GM19238 (cell line): Measurements from ENCODE around the gene BLVRA.
"Not testable (repeated sequence)": the region's sequence is repeated elsewhere in the genome, so short reads cannot be mapped to it uniquely, and the experiment has no call there.

Experiments
- DNase-seq: peaks from one replicate; pipeline ENCODE4 v3.0.0; 2011; ENCODE audit warnings: low spot score; ENCODE audit not compliant: insufficient read length

Gene BLVRA, protein sequence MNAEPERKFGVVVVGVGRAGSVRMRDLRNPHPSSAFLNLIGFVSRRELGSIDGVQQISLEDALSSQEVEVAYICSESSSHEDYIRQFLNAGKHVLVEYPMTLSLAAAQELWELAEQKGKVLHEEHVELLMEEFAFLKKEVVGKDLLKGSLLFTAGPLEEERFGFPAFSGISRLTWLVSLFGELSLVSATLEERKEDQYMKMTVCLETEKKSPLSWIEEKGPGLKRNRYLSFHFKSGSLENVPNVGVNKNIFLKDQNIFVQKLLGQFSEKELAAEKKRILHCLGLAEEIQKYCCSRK

DNA sequence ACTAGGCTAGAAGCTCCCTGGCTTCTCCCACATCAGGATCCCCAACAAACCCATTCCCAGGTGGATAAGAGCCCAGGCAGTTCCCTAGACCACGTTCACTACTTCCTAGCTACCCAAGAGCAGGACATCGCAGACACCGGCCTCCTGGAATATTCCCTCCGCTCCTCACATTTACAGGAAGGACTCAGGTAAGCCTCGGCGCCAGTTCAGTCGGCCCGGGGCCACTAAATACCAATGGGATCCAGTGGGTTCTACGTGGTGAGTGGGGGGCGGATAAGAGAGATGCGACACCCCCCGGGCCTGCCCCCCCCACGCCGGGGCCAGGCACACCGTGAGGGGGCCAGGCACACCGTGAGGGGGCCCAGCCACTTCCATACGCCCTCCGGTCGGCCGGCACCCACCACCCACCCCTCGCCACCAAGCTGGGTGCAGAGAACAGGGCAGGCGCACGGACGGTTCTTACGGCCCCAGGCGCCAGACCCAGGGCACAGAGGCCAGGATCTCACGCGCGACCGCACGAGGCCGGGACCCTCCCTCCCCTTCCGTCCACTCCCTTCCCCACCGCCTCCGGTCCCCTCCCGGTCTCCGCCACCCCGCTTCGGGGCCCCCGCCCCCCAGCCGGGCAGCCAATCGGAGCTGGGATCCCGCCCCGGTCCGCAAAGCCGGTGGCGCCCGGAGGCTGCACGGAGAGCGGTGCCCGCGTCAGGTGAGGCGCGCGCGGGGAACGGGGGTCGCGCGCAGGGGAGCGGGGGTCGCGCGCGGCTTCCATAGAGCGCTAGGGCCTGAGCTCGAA lies at the start of gene BLVRA:
Gene BLVRA (plus strand): TSS at position 652 of the 793 bp plus-strand sequence. CDS start 12,479 bp downstream, outside the sequence.
- DNase-seq, result peak; percentile 84

DNA sequence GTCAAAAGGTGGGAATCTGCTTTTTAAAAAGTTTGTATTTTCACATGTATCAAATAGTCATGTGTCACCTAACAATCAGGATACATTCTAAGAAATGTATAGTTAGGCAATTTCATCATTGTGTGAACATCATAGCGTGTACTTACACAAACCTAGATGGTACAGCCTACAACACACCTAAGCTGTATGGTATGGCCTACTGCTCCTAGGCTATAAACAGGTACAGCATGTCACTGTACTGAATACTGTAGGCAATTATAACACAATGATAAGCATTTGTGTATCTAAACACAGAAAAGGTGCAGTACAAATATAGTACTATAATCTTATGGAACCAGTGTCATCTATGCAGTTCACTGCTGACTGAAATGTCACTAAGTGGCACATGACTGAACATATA lies 47.0 kb upstream of the BLVRA start:
- DNase-seq, result no peak

DNA sequence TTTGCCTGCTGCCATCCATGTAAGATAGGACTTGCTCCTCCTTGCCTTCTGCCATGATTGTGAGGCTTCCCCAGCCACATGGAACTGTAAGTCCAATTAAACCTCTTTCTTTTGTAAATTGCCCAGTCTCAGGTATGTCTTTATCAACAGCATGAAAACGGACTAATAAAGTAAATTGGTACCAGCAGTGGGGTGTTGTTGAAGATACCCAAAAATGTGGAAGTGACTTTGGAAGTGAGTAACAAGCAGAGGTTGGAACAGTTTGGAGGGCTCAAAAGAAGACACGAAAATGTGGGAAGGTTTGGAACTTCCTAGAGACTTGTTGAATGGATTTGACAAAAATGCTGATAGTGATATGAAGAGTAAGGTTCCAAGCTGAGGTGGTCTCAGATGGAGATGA lies 42.5 kb upstream of the BLVRA start:
- DNase-seq, result not testable (repeated sequence)

DNA sequence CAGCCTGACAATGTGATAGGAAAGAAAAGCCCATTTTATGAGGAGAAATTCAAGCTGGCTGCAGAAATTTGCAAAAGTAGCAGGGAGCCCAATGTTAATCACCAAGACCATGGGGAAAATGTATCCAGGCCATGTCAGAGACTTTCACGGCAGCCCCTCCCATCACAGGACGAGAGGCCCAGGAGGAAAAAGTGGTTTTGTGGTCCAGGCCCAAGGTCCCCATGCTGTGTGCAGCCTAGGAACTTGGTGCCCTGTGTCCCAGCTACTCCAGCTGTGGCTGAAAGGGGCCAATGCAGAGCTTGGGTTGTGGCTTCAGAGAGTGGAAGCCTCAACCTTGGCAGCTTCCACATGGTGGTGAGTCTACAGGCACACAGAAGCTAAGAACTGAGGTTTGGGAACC lies 41.9 kb upstream of the BLVRA start:
- DNase-seq, result no peak

DNA sequence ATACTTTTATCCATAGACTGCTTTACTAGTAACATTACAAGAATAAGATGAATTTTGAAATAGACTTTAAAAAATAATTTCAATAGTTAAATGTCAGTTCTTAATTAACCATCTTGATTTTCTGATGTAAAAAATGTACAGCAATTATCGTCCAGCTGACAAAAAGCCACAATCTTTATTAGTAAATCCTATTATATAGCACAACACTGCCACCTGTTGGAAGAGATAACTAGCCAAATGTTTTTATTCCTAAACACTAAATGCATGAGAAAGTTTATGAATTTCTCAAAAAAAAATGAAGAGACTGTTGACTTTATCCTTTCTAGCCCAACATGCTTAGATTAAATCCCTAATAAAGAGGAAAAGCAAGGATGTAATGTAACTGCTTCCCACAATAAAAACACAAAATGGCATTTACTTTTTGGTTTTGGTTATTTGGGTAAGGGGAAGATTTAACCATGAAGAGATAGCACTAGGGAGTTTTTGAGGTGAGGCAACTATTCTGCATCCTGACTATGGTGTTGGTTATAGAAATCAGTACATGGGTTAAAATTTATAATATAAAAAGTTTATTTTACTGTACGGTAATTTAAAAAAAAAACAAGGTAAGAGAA lies 37.2 kb upstream of the BLVRA start:
- no peak for DNase-seq

DNA sequence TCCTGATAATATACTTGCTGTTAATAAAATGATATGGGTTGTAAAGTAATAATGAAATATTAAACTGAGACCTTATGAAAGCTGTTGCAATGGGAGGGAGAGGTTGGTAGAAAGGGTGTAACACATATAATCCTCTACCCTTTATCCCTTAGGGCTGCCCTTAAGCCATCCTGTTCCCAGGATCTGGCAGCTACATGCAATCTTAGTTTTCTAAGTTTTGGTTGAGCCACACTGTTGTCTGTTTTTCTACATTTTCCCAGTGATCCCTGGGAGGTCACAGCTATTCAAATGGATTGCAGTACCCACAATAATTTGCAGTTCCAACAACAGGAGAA lies 35.5 kb upstream of the BLVRA start:
- DNase-seq, result no peak

DNA sequence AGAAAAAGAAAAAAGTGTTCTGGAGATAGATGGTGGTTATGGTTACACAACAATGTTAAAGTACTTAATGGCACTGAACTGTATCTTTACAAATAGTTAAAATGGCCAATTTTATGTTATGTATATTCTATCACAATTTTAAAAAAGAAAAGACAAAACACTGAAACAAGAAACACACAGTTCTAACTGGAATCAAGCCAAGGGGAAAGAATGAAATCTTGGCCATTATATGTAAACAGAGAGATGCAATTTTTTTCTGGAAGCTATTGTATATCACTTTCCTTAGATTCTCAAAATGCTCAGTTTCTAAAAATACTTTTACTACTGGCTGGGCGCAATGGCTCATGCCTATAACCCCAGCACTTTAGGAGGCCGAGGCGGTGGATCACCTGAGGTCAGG lies 33.2 kb upstream of the BLVRA start:
- DNase-seq, result no peak

DNA sequence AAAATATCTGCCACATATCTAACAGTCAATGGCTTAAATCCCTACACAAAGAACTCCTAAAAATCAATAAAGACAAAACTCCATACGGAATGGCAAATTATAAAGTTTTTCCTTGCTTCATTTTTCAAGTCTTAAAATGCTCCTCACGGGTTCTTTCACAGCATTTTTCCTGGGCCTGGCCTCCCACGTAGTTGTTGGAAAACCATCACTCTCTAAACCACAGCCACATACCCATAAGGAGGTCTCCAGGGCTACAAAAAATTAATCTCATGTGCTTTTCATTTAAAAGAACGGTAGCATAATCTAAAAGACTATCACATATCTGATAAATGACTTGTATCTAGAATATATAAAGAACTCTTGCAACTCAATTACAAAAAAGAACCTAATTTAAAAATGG lies 32.0 kb upstream of the BLVRA start:
- no peak for DNase-seq

DNA sequence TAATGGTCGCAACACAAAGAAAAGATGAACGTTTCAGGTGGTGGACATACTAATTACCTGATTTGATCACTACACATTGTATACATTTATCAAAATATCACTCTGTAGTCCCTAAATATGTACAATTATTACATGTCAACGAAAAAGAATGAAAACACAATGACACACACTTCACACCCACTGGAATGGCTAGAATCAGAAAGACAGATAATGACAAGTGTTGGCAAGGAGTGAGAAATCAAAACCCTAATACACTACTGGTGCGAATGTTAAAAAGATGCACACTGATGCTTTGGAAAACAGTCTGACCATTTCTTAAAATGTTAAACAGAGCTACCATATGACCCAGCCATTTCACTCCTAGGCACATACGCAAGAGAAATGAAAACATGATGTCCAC lies 31.5 kb upstream of the BLVRA start:
- no peak for DNase-seq

DNA sequence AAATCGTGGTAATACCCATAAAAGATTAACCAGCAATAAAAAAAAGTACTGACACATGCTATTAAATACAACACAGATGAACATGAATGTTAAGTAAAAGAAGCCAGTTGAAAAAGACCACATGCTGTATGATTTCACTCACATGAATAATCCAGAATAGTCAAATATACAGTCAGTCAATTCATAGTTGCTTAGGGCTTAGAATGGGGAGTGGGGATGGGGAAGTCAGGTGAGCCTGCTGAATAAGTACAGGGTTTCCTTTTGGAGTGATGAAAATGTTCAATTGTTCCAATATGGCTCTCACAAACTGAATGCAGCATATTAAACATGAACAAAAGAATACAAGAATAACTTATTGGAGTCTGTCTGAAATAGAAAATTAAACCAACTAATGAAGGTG lies 31.0 kb upstream of the BLVRA start:
- no peak for DNase-seq

DNA sequence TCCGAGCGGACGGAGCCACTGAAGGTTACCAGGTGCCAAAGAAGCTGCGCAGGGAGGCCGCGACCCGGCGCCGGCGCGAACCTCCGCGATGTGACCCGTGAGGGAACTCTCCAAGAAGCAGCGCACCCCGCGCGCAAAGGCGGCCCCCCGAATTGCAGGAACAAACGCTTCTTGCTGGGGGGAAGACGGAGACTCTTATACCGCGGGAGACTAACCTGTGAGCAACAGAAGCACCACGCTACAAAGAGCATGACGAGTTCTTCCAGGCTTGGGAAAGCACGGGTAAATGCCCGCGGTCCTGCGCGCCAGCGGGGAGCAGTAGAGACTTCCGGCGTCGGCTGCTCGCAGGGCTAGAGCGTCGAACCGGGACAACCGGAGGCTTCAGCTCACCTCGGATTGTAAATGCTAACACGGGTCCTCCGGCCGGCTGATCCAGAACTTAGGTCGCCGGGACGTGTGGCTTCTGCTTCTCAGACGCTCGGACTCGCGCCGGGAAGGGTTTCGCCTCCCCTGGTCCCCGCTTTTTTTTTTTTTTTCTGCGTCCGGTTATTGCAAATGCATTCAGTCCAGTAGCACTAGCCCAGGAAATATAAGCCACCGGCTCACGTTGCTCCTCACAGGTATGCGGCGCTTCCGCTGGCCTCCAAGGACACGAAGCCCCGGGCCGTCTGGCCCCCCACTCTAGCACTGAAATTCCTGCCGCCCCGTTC lies 29.1 kb upstream of the BLVRA start, which contains the start of gene COA1:
Gene COA1 (minus strand): TSS at position 310 of the 710 bp plus-strand sequence. CDS start 80,909 bp downstream, outside the sequence.
- peak; percentile 56 for DNase-seq

DNA sequence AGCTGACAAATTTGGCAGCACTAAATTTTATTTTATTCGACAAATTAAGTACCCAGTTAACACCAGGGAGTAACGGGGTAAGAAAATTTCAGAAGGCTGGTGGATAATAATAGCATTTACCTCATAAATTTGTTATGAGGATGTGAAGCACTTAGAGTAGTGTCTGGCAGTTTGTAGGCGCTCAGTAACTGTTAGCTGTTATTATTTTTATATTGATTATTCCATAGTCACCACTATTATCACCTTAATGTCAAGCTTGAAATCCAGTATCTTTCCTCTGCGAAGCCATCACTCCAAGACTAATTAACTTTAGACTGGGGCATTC lies 28.6 kb upstream of the BLVRA start:
- no peak for DNase-seq

DNA sequence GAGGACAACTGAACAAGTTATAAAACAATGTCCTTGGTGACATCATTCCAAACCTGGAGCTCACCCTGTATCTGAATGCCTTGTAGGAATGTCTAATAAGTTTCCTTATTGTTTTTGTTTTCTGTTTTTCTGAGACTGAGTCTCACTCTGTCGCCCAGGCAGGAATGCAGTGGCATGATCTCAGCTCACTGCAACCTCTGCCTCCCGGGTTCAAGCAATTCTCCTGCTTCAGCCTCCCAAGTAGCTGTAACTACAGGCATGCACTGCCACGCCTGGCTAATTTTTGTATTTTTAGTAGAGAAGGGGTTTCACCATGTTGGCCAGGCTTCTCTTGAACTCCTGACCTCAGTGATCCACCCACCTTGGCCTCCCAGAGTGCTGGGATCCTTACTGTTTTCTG lies 27.0 kb upstream of the BLVRA start:
- not testable (repeated sequence) for DNase-seq

DNA sequence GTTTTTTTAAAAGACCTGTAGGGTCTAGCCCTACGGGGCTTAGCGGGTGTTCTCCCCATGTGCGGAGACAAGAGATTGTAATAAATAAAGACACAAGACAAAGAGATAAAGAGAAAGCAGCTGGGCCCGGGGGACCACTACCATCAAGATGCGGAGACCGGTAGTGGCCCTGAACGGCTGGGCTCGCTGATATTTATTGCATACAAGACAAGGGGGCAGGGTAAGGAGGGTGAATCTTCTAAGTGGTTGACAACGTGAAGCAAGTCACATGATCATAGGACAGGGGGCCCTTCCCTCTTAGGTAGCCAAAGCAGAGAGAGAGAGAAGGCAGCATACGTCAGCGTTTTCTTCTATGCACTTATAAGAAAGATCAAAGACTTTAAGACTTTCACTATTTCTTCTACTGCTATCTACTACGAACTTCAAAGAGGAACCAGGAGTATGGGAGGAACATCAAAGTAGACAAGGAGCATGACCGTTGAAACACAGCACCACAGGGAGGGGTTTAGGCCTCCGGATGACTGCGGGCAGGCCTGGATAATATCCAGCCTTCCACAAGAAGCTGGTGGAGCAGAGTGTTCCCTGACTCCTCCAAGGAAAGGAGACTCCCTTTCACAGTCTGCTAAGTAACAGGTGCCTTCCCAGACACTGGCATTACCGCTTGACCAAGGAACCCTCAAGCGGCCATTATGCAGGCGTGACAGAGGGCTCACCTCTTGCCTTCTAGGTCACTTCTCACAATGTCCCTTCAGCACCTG lies 23.7 kb upstream of the BLVRA start:
- not testable (repeated sequence) for DNase-seq

DNA sequence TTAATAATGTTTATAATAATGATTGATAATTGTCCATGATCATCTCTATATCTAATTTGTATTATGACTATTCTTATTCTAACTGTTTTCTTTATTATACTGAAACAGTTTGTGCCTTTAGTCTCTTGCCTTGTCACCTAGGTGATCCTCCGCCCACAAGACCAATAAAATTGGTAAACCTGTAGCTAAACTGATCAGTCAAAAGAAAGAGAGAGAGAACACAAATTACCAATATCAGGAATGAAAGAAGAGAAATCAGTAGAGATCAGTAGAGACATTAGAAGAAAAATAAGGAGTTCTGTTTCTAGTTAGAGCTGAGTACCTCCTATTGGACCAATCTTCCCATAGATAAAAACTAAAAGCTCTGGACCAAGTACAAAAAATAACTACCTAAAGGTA lies 23.1 kb upstream of the BLVRA start:
- DNase-seq, result no peak

DNA sequence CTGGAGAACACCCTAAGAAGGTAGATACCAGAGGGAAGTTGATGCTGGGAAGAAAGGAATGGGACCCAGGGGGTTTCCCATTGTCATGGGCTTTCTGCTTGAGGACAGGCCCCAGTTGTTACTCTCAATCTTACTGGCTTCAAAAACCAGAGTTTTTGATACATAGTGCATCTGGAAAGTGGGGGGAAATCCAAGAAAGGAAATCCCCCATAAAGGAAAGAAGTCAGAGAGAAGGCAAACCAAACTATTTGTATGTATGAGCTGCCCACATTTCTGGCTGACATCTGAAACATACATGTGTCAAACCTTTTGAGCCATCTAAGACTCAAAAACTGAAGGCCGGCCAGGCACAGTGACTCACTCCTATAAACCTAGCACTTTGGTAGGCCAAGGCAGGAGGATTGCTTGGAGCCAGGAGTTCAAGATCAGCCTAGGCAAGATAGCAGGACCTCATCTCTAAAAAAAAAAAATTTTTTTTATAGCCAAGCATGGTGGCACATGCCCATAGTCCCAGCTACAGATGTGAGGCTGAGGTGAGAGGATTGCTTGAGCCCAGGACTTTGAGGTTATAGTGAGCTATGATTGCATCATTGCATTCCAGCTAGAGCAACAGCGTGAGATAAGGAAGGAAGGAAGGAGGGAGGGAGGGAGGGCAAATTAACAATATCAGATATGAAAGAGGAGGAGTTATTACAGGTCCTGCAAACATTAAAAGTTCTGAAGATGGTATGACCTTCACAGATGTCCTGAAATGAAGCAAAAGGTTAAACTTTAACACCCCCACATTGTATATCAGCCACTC lies 22.5 kb upstream of the BLVRA start:
- DNase-seq, result no peak

DNA sequence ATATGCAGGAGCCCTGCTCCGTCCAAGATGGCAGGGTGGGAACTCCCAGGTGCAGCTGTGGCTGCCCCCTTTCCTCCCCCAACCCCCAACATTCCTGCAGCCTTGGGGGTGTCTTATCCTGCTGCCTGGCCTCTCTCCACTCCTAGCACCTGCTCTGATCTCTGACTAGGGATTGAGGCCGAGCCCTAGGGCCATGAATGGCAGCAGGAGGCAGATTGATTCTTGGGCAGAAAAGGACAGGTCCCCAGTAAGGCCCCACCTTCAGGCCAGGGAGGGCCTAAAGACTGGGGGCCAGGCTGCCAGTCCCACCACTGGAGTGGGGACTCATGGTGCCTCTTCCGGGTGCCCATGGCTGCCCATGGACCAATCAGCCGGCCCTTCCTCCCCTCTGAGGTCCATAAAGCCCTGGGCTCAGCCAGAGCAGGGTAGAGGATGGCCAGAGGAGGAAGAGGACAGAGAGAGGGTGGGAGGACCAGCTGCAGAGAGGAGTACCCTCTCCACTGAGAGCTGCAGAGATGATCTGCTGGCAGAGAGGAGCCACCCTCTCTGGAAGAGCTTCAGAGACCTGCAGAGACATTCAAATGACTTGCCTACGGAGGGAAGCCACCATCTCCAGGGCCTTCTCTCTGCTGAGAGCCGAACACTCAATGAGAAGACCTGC lies 20.9 kb upstream of the BLVRA start:
- no peak for DNase-seq

DNA sequence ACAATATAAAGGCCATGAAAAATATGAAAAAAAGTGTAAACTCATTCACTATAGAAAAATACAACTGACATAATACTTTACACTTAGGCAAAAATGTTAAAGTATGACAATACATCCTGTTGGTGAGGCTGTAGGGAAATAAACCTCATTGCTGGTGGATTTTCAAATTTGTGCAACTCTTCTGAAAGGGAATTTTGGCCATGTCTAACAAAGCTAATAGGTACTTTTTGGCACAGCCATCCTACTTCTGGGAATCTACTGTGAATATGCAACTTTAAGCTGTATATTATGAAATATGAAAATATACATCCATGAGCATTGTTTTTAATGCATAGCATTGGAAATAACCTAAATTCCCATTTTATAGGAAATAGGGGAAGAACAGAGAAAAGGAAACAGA lies 15.8 kb upstream of the BLVRA start:
- DNase-seq, result no peak

DNA sequence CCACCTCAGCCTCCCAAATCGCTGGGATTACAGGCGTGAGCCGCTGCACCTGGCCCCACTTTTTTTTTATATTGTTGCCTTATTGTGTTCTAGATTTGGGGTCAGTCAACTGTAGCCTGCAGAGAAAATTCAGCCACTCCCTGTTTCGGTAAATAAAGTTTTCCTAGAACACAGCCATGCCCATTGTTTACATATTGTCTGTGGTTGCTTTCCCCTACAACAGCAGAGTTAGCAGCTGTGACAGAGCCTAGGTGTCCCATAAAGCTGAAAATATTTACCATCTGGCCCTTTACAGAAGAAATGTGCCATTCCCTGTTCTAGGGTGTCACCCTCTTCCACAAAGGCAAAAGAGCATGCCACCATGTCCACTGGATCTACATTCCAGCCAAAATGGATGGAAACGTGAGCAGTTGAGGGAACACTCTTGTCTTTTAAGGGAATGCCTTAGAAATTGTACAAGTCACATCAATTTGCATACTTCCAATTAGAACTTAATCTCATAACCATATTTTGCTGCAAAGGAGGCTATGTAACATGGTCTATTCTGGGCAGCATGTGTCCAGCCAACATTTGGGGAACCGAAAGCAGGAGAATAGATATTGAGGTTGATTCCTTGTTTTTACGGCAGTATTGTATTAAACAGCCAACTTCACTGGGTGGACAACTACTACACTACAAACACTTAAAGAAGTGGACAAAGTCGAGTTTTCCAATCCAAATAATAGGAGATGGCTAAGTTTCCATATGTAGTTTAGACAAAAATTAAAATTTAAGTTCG lies 11.0 kb upstream of the BLVRA start:
- no peak for DNase-seq
